DND-41 (cell line): Measurements from ENCODE around the gene CILP.

Experiments
- ATAC-seq: fragments of 200-7000 bp; cut with Tn5 transposase; 3 replicates; pipeline ENCODE4 v1.9.1; 2021; ENCODE audit warnings: low read depth; ENCODE audit not compliant: insufficient read depth
- DNase-seq: peaks from one replicate; pipeline ENCODE4 v3.0.0-alpha.2; 2020
- H2AFZ ChIP-seq: 2 replicates; pipeline ENCODE4 v1.6.0; 2012; ENCODE audit warnings: low read depth, low read length
- H3K27ac ChIP-seq: 2 replicates; pipeline ENCODE4 v1.5.1; 2012; ENCODE audit warnings: low read length, inconsistent platforms
- H3K27me3 ChIP-seq: fragments of 200-600 bp; sonication (generic); 2 replicates; pipeline ENCODE4 v1.6.0; 2012; ENCODE audit warnings: low read length, mild to moderate bottlenecking, inconsistent platforms; ENCODE audit not compliant: insufficient read depth, poor library complexity
- H3K36me3 ChIP-seq: 2 replicates; pipeline ENCODE4 v1.5.1; 2012; ENCODE audit warnings: low read length, inconsistent platforms; ENCODE audit not compliant: insufficient read depth
- H3K4me1 ChIP-seq: 2 replicates; pipeline ENCODE4 v1.5.1; 2012; ENCODE audit warnings: mild to moderate bottlenecking, low read length; ENCODE audit not compliant: insufficient read depth
- H3K4me2 ChIP-seq: 2 replicates; pipeline ENCODE4 v1.6.0; 2012; ENCODE audit warnings: mild to moderate bottlenecking, moderate library complexity, low read length, inconsistent platforms; ENCODE audit not compliant: insufficient read depth
- H3K4me3 ChIP-seq, 2 experiments: fragments of 200-600 bp in 1 of 2; shearing (Covaris generic) in 1 of 2; 2 replicates each; pipeline ENCODE4 v1.5.1; 2012 to 2016; ENCODE audit warnings: inconsistent platforms in 2 of 2, low read length in 2 of 2, mild to moderate bottlenecking in 2 of 2, low read depth in 1 of 2, moderate library complexity in 1 of 2
- H3K79me2 ChIP-seq: 2 replicates; pipeline ENCODE4 v1.6.0; 2012; ENCODE audit warnings: low read length, inconsistent platforms; ENCODE audit not compliant: insufficient read depth
- H3K9ac ChIP-seq: 2 replicates; pipeline ENCODE4 v1.6.0; 2012; ENCODE audit warnings: low read depth, mild to moderate bottlenecking, inconsistent platforms, low read length, moderate library complexity
- H3K9me3 ChIP-seq: 2 replicates; pipeline ENCODE4 v1.5.1; 2012; ENCODE audit warnings: low read length, moderate library complexity, mild to moderate bottlenecking, inconsistent platforms; ENCODE audit not compliant: insufficient read depth, severe bottlenecking
- H4K20me1 ChIP-seq: 2 replicates; pipeline ENCODE4 v1.6.0; 2012; ENCODE audit warnings: low read length; ENCODE audit not compliant: insufficient read depth
- EZH2 ChIP-seq: IDR thresholded peaks from 3 replicates; pipeline ENCODE4 v1.6.1; 2012; ENCODE audit warnings: borderline replicate concordance, low read depth, mild to moderate bottlenecking, moderate library complexity, low read length, inconsistent platforms; ENCODE audit not compliant: severe bottlenecking
- TF ChIP-seq, protein P1 (sequence below): IDR thresholded peaks from 2 replicates; pipeline ENCODE4 v1.5.1; 2012; ENCODE audit warnings: borderline replicate concordance, low read length, moderate library complexity, mild to moderate bottlenecking; ENCODE audit not compliant: poor library complexity, severe bottlenecking; ENCODE audit errors: extremely low read depth

CILP gene

GRCh38 chr15:65210770-65211481 lies at the start of gene CILP:
Gene CILP, minus strand, starts transcription at chr15:65211473. Its CDS starts 1,718 bp downstream, at chr15:65209755.
- Histone ChIP-seq H3K4me3 (no peak within 1 kb of the TSS), H2AFZ (no peak within 1 kb of the TSS), H3K4me2 (no peak within 1 kb of the TSS), H4K20me1 (no peaks in the 10 kb centered on the region), H3K79me2 (no peaks in the 10 kb centered on the region), H3K27ac (no peak within 1 kb of the TSS), H3K36me3 (no peaks in the 10 kb centered on the region), H3K9me3 (no peaks in the 10 kb centered on the region), H3K4me1 (no peaks in the 10 kb centered on the region), H3K9ac (no peak within 1 kb of the TSS), H3K27me3 (no peaks in the 10 kb centered on the region)
- DNase-seq = no peak
- no peak for TF ChIP-seq EZH2
- TF ChIP-seq, protein P1, sequence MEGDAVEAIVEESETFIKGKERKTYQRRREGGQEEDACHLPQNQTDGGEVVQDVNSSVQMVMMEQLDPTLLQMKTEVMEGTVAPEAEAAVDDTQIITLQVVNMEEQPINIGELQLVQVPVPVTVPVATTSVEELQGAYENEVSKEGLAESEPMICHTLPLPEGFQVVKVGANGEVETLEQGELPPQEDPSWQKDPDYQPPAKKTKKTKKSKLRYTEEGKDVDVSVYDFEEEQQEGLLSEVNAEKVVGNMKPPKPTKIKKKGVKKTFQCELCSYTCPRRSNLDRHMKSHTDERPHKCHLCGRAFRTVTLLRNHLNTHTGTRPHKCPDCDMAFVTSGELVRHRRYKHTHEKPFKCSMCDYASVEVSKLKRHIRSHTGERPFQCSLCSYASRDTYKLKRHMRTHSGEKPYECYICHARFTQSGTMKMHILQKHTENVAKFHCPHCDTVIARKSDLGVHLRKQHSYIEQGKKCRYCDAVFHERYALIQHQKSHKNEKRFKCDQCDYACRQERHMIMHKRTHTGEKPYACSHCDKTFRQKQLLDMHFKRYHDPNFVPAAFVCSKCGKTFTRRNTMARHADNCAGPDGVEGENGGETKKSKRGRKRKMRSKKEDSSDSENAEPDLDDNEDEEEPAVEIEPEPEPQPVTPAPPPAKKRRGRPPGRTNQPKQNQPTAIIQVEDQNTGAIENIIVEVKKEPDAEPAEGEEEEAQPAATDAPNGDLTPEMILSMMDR = no peak
- ATAC-seq = no peak

DNA sequence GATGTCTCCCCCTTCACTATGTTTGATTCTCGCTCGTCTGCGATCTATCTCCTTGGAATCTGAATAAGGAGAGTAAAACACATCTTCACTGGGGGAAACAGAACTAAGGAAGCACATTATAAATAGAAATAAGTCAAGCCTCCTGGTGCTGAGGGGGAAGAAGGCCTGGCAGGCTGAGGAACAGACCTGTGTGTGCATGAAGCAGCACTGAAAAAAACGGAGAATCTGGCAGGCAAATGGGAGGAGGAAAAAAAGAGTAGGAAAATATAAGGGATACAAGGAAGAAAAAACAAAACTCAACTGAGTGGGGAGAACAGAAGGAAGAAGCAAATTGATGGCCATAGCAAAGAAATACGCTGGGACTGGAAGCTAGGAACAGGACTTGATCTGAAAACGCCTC lies 49.7 kb upstream of the CILP start:
- Histone ChIP-seq H3K27ac (no peak overlapping the region), H3K36me3 (peaks cover 59% of the 10 kb centered on the region), H3K4me3 (no peak overlapping the region), H3K4me2 (no peak overlapping the region), H2AFZ (no peak overlapping the region), H3K27me3 (no peaks in the 10 kb centered on the region), H4K20me1 (peaks cover 6% of the 10 kb centered on the region; the same call in 1 of the 2 replicates), H3K9ac (no peak overlapping the region), H3K79me2 (no peaks in the 10 kb centered on the region), H3K9me3 (no peaks in the 10 kb centered on the region), H3K4me1 (no peaks in the 10 kb centered on the region)
- ATAC-seq (no peak), DNase-seq (no peak)
- TF ChIP-seq, protein P1 = no peak
- no peak for TF ChIP-seq EZH2

DNA sequence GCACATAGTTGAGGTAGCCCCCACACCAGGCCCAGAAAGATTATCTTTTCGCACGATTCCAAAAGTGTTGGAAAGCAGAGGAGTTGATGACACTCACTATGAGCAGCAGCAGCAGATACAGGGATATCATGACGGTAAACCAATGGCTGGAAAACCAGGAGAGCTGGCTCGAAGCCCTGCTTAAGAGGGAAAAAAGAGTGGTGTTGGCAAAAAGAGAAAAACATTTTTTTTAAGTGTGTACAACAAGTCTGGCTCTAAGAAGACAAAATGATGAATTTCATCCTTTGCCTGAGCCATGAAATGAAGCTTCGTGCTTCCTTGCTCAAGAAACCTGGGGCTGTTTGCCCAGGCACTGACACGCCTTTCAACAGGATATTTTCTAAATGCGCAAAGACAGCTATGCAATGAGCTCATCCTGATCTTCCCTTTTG lies 48.1 kb upstream of the CILP start:
- DNase-seq (no peak), ATAC-seq (no peak)
- no peaks in the 10 kb centered on the region for H3K27me3 ChIP-seq
- H4K20me1 ChIP-seq = peaks cover 6% of the 10 kb centered on the region; the same call in 1 of the 2 replicates
- H3K4me2 ChIP-seq = no peak overlapping the region
- H3K9ac ChIP-seq = no peak overlapping the region
- TF ChIP-seq, protein P1 = no peak
- TF ChIP-seq EZH2 = no peak
- no peak overlapping the region for H3K4me3 ChIP-seq
- no peaks in the 10 kb centered on the region for H3K4me1 ChIP-seq
- H3K79me2 ChIP-seq = no peaks in the 10 kb centered on the region
- no peak overlapping the region for H2AFZ ChIP-seq
- H3K9me3 ChIP-seq = no peaks in the 10 kb centered on the region
- no peak overlapping the region for H3K27ac ChIP-seq
- H3K36me3 ChIP-seq = peaks cover 54% of the 10 kb centered on the region
